SK-N-SH (cell line): Measurements from ENCODE around the gene SLC44A5. TPM values are rescaled to one million over a fixed set of nuclear protein-coding genes. Genes with fewer than 3 reads are reported as not detected.

Source experiments
- CTCF ChIA-PET: fragments of 300-600, 350-600 bp; formaldehyde crosslinking; extraction: SDS; loops from one replicate; lab custom pipeline; 2021; lab: Yijun Ruan, JAX
- POLR2A ChIA-PET: fragments of 350-600 bp; sonication (Branson Sonifier 250); formaldehyde crosslinking; extraction: SDS; loops from one replicate; lab custom pipeline; 2020; ENCODE audit warnings: antibody characterized with exemption, inconsistent platforms; lab: Yijun Ruan, JAX
- DNase-seq: peaks from one replicate; pipeline ENCODE4 v3.0.0; 2012
- H2AFZ ChIP-seq: fragments of 200-600 bp; sonication (generic); 2 replicates; pipeline ENCODE4 v1.8.1; 2016; ENCODE audit warnings: antibody characterized with exemption, mild to moderate bottlenecking, low read depth
- H3F3A ChIP-seq: fragments of 200-600 bp; sonication (generic); replicated peaks from 2 replicates; pipeline ENCODE3; 2016; ENCODE audit warnings: antibody characterized with exemption, mild to moderate bottlenecking; ENCODE audit not compliant: insufficient read depth
- H3K27ac ChIP-seq, 2 experiments: fragments of 200-500 bp in 1 of 2; fragments of 200-600 bp in 1 of 2; sonication (Bioruptor generic) in 1 of 2; sonication (generic), shearing (Covaris generic) in 1 of 2; 2 replicates each; pipeline versions ENCODE4 v1.5.1 to v1.6.1; 2014 to 2016; ENCODE audit warnings: low read depth in 2 of 2, inconsistent platforms in 1 of 2, low read length in 1 of 2, mild to moderate bottlenecking in 1 of 2, mixed read lengths in 1 of 2
- H3K27me3 ChIP-seq: fragments of 200-600 bp; sonication (generic), shearing (Covaris generic); 2 replicates; pipeline ENCODE4 v1.6.1; 2016; ENCODE audit warnings: mixed run types; ENCODE audit not compliant: insufficient read depth
- H3K36me3 ChIP-seq, 2 experiments: fragments of 200-500 bp in 1 of 2; fragments of 200-600 bp in 1 of 2; sonication (Bioruptor generic) in 1 of 2; sonication (generic) in 1 of 2; replicated peaks in 1 of 2; 2 replicates each; pipeline versions ENCODE3 to v1.5.1; 2014 to 2016; ENCODE audit warnings: low read length in 1 of 2, mild to moderate bottlenecking in 1 of 2; ENCODE audit not compliant: insufficient read depth in 2 of 2, control insufficient read depth in 1 of 2
- H3K4me1 ChIP-seq, 2 experiments: fragments of 200-500 bp in 1 of 2; fragments of 200-600 bp in 1 of 2; sonication (Bioruptor generic) in 1 of 2; sonication (generic), shearing (Covaris generic) in 1 of 2; 2 replicates each; pipeline versions ENCODE4 v1.5.1 to v1.6.1; 2014 to 2016; ENCODE audit warnings: low read depth in 1 of 2, low read length in 1 of 2, mixed run types in 1 of 2; ENCODE audit not compliant: insufficient read depth in 2 of 2, control insufficient read depth in 1 of 2
- H3K4me2 ChIP-seq: fragments of 200-600 bp; sonication (generic), shearing (Covaris generic); 2 replicates; pipeline ENCODE4 v1.6.1; 2017; ENCODE audit warnings: mixed run types
- H3K4me3 ChIP-seq, 2 experiments: fragments of 200-500 bp in 1 of 2; fragments of 200-600 bp in 1 of 2; sonication (Bioruptor generic) in 1 of 2; sonication (generic), shearing (Covaris generic) in 1 of 2; 2 replicates each; pipeline versions ENCODE4 v1.5.1 to v1.8.1; 2014 to 2016; ENCODE audit warnings: low read depth in 2 of 2, inconsistent platforms in 1 of 2, low read length in 1 of 2, mild to moderate bottlenecking in 1 of 2, mixed read lengths in 1 of 2, moderate library complexity in 1 of 2
- H3K79me2 ChIP-seq: fragments of 200-600 bp; sonication (generic); 2 replicates; pipeline ENCODE4 v1.8.1; 2017; ENCODE audit warnings: mild to moderate bottlenecking; ENCODE audit not compliant: insufficient read depth
- H3K9ac ChIP-seq: fragments of 200-600 bp; sonication (generic); 2 replicates; pipeline ENCODE4 v1.6.1; 2017; ENCODE audit warnings: mixed run types
- H3K9me2 ChIP-seq: fragments of 200-600 bp; sonication (generic); 2 replicates; pipeline ENCODE4 v1.6.1; 2017; ENCODE audit warnings: mixed run types
- H3K9me3 ChIP-seq: fragments of 200-600 bp; sonication (generic); 2 replicates; pipeline ENCODE4 v1.6.1; 2017; ENCODE audit warnings: mixed run types, mild to moderate bottlenecking, moderate library complexity
- H4K20me1 ChIP-seq: fragments of 200-600 bp; sonication (generic); 2 replicates; pipeline ENCODE4 v1.6.1; 2017; ENCODE audit warnings: mild to moderate bottlenecking, mixed run types; ENCODE audit not compliant: insufficient read depth
- CHD2 ChIP-seq: fragments of 150-350 bp; IDR thresholded peaks from 2 replicates; pipeline ENCODE4 v1.6.1; 2018; ENCODE audit warnings: low read length; ENCODE audit not compliant: partially characterized antibody
- FOXM1 ChIP-seq: IDR thresholded peaks from 2 replicates; pipeline ENCODE4 v1.4.0; 2012; ENCODE audit warnings: low read depth, mild to moderate bottlenecking
- GABPA ChIP-seq: IDR thresholded peaks from 2 replicates; pipeline ENCODE4 v1.4.0; 2012; ENCODE audit warnings: low read depth, mild to moderate bottlenecking
- JUND ChIP-seq: IDR thresholded peaks from 2 replicates; pipeline ENCODE4 v1.4.0; 2012
- MAX ChIP-seq: IDR thresholded peaks from 2 replicates; pipeline ENCODE4 v1.4.0; 2012; ENCODE audit warnings: low read depth
- MXI1 ChIP-seq: IDR thresholded peaks from 2 replicates; pipeline ENCODE4 v1.6.1; 2012; ENCODE audit warnings: mild to moderate bottlenecking, low read depth, low read length, improper control_type of control experiment
- NFIC ChIP-seq: IDR thresholded peaks from 2 replicates; pipeline ENCODE4 v1.4.0; 2012; ENCODE audit warnings: borderline replicate concordance
- NRF1 ChIP-seq: IDR thresholded peaks from 2 replicates; pipeline ENCODE4 v1.6.1; 2012; ENCODE audit warnings: low read depth, mild to moderate bottlenecking, low read length
- POLR2AphosphoS5 ChIP-seq: IDR thresholded peaks from 2 replicates; pipeline ENCODE4 v1.6.1; 2012; ENCODE audit warnings: low read depth, low read length
- RCOR1 ChIP-seq: fragments of 150-350 bp; IDR thresholded peaks from 2 replicates; pipeline ENCODE4 v1.6.1; 2017; ENCODE audit warnings: antibody characterized with exemption, low read length
- RFX5 ChIP-seq: IDR thresholded peaks from 2 replicates; pipeline ENCODE4 v1.6.1; 2012; ENCODE audit warnings: mild to moderate bottlenecking, improper control_type of control experiment, low read length
- RXRA ChIP-seq: IDR thresholded peaks from 2 replicates; pipeline ENCODE4 v1.4.0; 2012; ENCODE audit warnings: low read depth, mild to moderate bottlenecking, borderline replicate concordance
- SIN3A ChIP-seq: IDR thresholded peaks from 2 replicates; pipeline ENCODE4 v1.6.1; 2012; ENCODE audit warnings: low read depth, mild to moderate bottlenecking, low read length, moderate library complexity, borderline replicate concordance
- SMC3 ChIP-seq: IDR thresholded peaks from 2 replicates; pipeline ENCODE4 v1.6.1; 2012; ENCODE audit warnings: low read depth, low read length, improper control_type of control experiment
- USF2 ChIP-seq: fragments of 150-350 bp; IDR thresholded peaks from 2 replicates; pipeline ENCODE4 v1.6.1; 2017; ENCODE audit warnings: antibody characterized with exemption, low read length, low read depth, borderline replicate concordance
- YY1 ChIP-seq: IDR thresholded peaks from 2 replicates; pipeline ENCODE4 v1.4.0; 2012; ENCODE audit warnings: low read depth, mild to moderate bottlenecking
- WGBS: methylation state at CpG from one replicate; pipeline ENCODE4 v1.1.6; 2017; ENCODE audit warnings: low lambda C conversion rate; 5-methylcytosine and 5-hydroxymethylcytosine counted together
- polyA plus RNA-seq, 3 experiments: library from polyadenylated mRNA; depleted of rRNA; stranded (reverse); fragments of >200 nt; gene quantifications; 2 replicates each; pipeline ENCODE4 v1.2.3, GENCODE V29; 2012
- TF ChIP-seq, protein P1 (sequence below): IDR thresholded peaks from 2 replicates; pipeline ENCODE4 v1.6.1; 2012; ENCODE audit warnings: mild to moderate bottlenecking, low read depth, low read length, moderate library complexity
- TF ChIP-seq, protein P2 (sequence below): IDR thresholded peaks from 2 replicates; pipeline ENCODE4; 2012

SLC44A5 gene
- polyA plus RNA-seq, 1 of the 3 experiments (the other 2 are of a cell fraction): 4.9 TPM

- Histone ChIP-seq H3K4me3 (no peak overlapping the region), H3K36me3 (no peaks in the 10 kb centered on the region), H3K27me3 (no peaks in the 10 kb centered on the region), H3K4me2 (no peak overlapping the region), H2AFZ (no peak overlapping the region), H3K27ac (no peak overlapping the region), H3K79me2 (no peaks in the 10 kb centered on the region), H3K9me2 (no peaks in the 10 kb centered on the region), H3K9me3 (no peaks in the 10 kb centered on the region), H3K4me1 (no peaks in the 10 kb centered on the region; a peak in 1 of 4 replicates), H3K9ac (no peak overlapping the region), H4K20me1 (no peaks in the 10 kb centered on the region), H3F3A (peaks cover 3% of the 10 kb centered on the region)
- DNase-seq: no peak
- CTCF ChIA-PET: interaction anchor here (0.7 to 4.0 kb wide), 3 partner anchors 34 to 233 kb away, joined by 3 to 16 read pairs (median 3); no protein-coding TSS in a partner anchor
- no peak for TF ChIP-seq MAX
- no peak for TF ChIP-seq NRF1
- no peak for TF ChIP-seq RFX5
- no peak for TF ChIP-seq GABPA
- TF ChIP-seq RCOR1: no peak
- TF ChIP-seq MXI1: no peak
- TF ChIP-seq, protein P1, sequence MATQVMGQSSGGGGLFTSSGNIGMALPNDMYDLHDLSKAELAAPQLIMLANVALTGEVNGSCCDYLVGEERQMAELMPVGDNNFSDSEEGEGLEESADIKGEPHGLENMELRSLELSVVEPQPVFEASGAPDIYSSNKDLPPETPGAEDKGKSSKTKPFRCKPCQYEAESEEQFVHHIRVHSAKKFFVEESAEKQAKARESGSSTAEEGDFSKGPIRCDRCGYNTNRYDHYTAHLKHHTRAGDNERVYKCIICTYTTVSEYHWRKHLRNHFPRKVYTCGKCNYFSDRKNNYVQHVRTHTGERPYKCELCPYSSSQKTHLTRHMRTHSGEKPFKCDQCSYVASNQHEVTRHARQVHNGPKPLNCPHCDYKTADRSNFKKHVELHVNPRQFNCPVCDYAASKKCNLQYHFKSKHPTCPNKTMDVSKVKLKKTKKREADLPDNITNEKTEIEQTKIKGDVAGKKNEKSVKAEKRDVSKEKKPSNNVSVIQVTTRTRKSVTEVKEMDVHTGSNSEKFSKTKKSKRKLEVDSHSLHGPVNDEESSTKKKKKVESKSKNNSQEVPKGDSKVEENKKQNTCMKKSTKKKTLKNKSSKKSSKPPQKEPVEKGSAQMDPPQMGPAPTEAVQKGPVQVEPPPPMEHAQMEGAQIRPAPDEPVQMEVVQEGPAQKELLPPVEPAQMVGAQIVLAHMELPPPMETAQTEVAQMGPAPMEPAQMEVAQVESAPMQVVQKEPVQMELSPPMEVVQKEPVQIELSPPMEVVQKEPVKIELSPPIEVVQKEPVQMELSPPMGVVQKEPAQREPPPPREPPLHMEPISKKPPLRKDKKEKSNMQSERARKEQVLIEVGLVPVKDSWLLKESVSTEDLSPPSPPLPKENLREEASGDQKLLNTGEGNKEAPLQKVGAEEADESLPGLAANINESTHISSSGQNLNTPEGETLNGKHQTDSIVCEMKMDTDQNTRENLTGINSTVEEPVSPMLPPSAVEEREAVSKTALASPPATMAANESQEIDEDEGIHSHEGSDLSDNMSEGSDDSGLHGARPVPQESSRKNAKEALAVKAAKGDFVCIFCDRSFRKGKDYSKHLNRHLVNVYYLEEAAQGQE: no peak
- TF ChIP-seq JUND: no peak
- TF ChIP-seq NFIC: no peak
- no peak for TF ChIP-seq RXRA
- TF ChIP-seq, protein P2, sequence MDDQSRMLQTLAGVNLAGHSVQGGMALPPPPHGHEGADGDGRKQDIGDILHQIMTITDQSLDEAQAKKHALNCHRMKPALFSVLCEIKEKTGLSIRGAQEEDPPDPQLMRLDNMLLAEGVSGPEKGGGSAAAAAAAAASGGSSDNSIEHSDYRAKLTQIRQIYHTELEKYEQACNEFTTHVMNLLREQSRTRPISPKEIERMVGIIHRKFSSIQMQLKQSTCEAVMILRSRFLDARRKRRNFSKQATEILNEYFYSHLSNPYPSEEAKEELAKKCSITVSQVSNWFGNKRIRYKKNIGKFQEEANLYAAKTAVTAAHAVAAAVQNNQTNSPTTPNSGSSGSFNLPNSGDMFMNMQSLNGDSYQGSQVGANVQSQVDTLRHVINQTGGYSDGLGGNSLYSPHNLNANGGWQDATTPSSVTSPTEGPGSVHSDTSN: no peak
- no peak for TF ChIP-seq YY1
- TF ChIP-seq USF2: no peak
- POLR2A ChIA-PET: no interaction called here
- 53% methylated on average over 2 of the region's 2 CpGs for WGBS
Measured at GRCh38 chr1:75170011-75170410, 440.9 kb downstream of the SLC44A5 start.

DNA sequence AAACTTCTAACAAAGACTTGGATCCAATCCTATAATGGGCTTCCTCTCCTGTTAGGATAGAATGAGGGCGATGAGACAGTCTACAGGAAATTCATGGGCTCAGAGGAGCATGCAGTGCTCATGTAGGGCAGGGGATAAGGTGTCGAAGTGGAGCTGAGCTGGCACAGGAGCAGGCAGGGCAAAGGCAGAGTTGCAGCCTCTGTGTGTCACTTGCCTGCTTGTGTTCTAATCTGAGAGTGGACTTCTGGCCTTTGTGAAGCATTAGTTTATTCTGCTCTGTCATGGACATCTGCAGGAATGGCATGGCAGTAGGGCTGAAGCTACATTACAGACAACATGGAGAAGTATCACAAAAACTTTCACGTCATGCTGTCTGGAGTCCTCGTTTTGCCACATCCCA is 444.1 kb downstream of the SLC44A5 start:
- CTCF ChIA-PET: no interaction called here

More for the DNA sequence above, 444.1 kb downstream of the SLC44A5 start:
- H3K36me3 ChIP-seq: no peaks in the 10 kb centered on the region
- DNase-seq: no peak
- no peaks in the 10 kb centered on the region for H3K27me3 ChIP-seq
- no peaks in the 10 kb centered on the region for H3K9me3 ChIP-seq
- H3K79me2 ChIP-seq: no peaks in the 10 kb centered on the region
- no peaks in the 10 kb centered on the region; a peak in 1 of 4 replicates for H3K4me1 ChIP-seq
- TF ChIP-seq SMC3 (no peak), SIN3A (no peak), CHD2 (no peak), FOXM1 (no peak), POLR2AphosphoS5 (no peak), NRF1 (no peak), USF2 (no peak)
- TF ChIP-seq, all 33 proteins: peak for 0
- Histone ChIP-seq H3K27ac (no peak overlapping the region), H3K9me2 (no peaks in the 10 kb centered on the region), H3K4me2 (no peak overlapping the region), H4K20me1 (no peaks in the 10 kb centered on the region), H2AFZ (no peak overlapping the region), H3K4me3 (no peak overlapping the region), H3F3A (no peaks in the 10 kb centered on the region), H3K9ac (no peak overlapping the region)
- WGBS: 44% methylated on average over 4 of the region's 4 CpGs
- POLR2A ChIA-PET: no interaction called here
